Fibroblast of skin of abdomen (primary cell): ENCODE results near the gene ARID5B. TPM values are rescaled to one million over a fixed set of nuclear protein-coding genes. Genes with fewer than 3 reads are reported as not detected.
"Not testable (repeated sequence)": the region's sequence is repeated elsewhere in the genome, so short reads cannot be mapped to it uniquely, and the experiment has no call there.

Experiments
- DNase-seq: peaks from one replicate; pipeline ENCODE4 v3.0.0-alpha.2; 2013
- polyA plus RNA-seq, 2 experiments: library from polyadenylated mRNA; unstranded; fragments of 120-200 nt; gene quantifications; one replicate each; pipeline ENCODE4 v1.2.1, GENCODE V29; 2013; ENCODE audit not compliant: insufficient read length in 2 of 2

The ARID5B gene
- polyA plus RNA-seq (2013, experiment 1 of 2; ENCODE audit: insufficient read length): 61.7 TPM
- 56.9 TPM for polyA plus RNA-seq (2013, experiment 2 of 2; ENCODE audit: insufficient read length)

- peak; percentile 79 for DNase-seq
These were observed at the start of gene ARID5B for GRCh38 chr10:61900829-61901792. Gene ARID5B (plus strand): TSS chr10:61901699. CDS start chr10:61901710, 11 bp downstream.

GRCh38 chr10:61852261-61852660 is 49.2 kb upstream of the ARID5B start:
- no peak for DNase-seq

- no peak for DNase-seq
These were observed 45.7 kb upstream of the ARID5B start for GRCh38 chr10:61855771-61856170.

GRCh38 chr10:61857746-61858145 is 43.8 kb upstream of the ARID5B start:
- DNase-seq: peak; percentile 21

- DNase-seq: no peak
These were observed 41.7 kb upstream of the ARID5B start for GRCh38 chr10:61859786-61860185.

- DNase-seq: no peak
These were observed 40.3 kb upstream of the ARID5B start for GRCh38 chr10:61860964-61861758.

- DNase-seq: no peak
These were observed 37.5 kb upstream of the ARID5B start for GRCh38 chr10:61863981-61864380.

- DNase-seq: no peak
These were observed 34.7 kb upstream of the ARID5B start for GRCh38 chr10:61866700-61867368.

- DNase-seq: not testable (repeated sequence)
These were observed 34.1 kb upstream of the ARID5B start for GRCh38 chr10:61867374-61867773.

- DNase-seq: not testable (repeated sequence)
These were observed 33.7 kb upstream of the ARID5B start for GRCh38 chr10:61867817-61868216.

- no peak for DNase-seq
These were observed 32.3 kb upstream of the ARID5B start for GRCh38 chr10:61869041-61869675.

- peak; percentile 85 for DNase-seq
These were observed 31.5 kb upstream of the ARID5B start for GRCh38 chr10:61869774-61870525.

- no peak for DNase-seq
These were observed 31.0 kb upstream of the ARID5B start for GRCh38 chr10:61870526-61870895.

GRCh38 chr10:61871487-61871886 is 30.0 kb upstream of the ARID5B start:
- DNase-seq: no peak

GRCh38 chr10:61877887-61878739 is 23.4 kb upstream of the ARID5B start:
- no peak for DNase-seq

GRCh38 chr10:61878740-61879068 is 22.8 kb upstream of the ARID5B start:
- no peak for DNase-seq

- DNase-seq: peak; percentile 74
These were observed 18.7 kb upstream of the ARID5B start for GRCh38 chr10:61882621-61883370.

GRCh38 chr10:61883371-61884025 is 18.0 kb upstream of the ARID5B start:
- DNase-seq: no peak

- no peak for DNase-seq
These were observed 13.7 kb upstream of the ARID5B start for GRCh38 chr10:61887772-61888171.
